BJ (cell line): ENCODE results near the gene KRR1. TPM values are rescaled to one million over a fixed set of nuclear protein-coding genes. Genes with fewer than 3 reads are reported as not detected.
"Not testable (repeated sequence)": the region's sequence is repeated elsewhere in the genome, so short reads cannot be mapped to it uniquely, and the experiment has no call there.

ENCODE experiments used
- CTCF ChIA-PET: fragments of 350-600 bp; formaldehyde crosslinking; extraction: SDS; loops from one replicate; lab custom pipeline; 2021; ENCODE audit warnings: antibody characterized with exemption, inconsistent platforms; lab: Yijun Ruan, JAX
- POLR2A ChIA-PET: fragments of 300-600 bp; sonication (Branson Sonifier 250); formaldehyde crosslinking; extraction: SDS; loops from one replicate; lab custom pipeline; 2021; ENCODE audit warnings: antibody characterized with exemption; lab: Charles Lee
- DNase-seq: peaks from one replicate; pipeline ENCODE4 v3.0.0-alpha.2; 2011; ENCODE audit warnings: low read depth
- H3K27me3 ChIP-seq: 2 replicates; pipeline ENCODE4 v1.6.0; 2011; ENCODE audit warnings: low read length; ENCODE audit not compliant: control insufficient read depth, insufficient read depth
- H3K36me3 ChIP-seq: 2 replicates; pipeline ENCODE4 v1.5.1; 2011; ENCODE audit warnings: low read length; ENCODE audit not compliant: control insufficient read depth, insufficient read depth
- H3K4me3 ChIP-seq: 2 replicates; pipeline ENCODE4 v1.5.1; 2011; ENCODE audit warnings: low read depth, mild to moderate bottlenecking, control low read depth, low read length
- CTCF ChIP-seq: IDR thresholded peaks from 2 replicates; pipeline ENCODE4 v1.5.1; 2011; ENCODE audit warnings: low read depth, mild to moderate bottlenecking, control low read depth, inconsistent platforms, low read length, moderate library complexity; ENCODE audit not compliant: insufficient read depth
- polyA plus RNA-seq: library from polyadenylated mRNA; depleted of rRNA; stranded (reverse); fragments of >200 nt; gene quantifications from 2 replicates; pipeline ENCODE4 v1.2.3, GENCODE V29; 2011

KRR1 gene
- polyA plus RNA-seq, 1 experiment, result 10.4 TPM

- ChIA-PET POLR2A (interaction anchor here (0.6 to 1.5 kb wide), 2 partner anchors 159 to 503 kb away, joined by 3 to 7 read pairs; partner anchors contain the start of gene PHLDA1), CTCF (interaction anchor here (0.9 to 6.3 kb wide), 13 partner anchors 17 to 1059 kb away, joined by 3 to 98 read pairs (median 4); partner anchors contain the start of genes BBS10, KRR1 and PHLDA1)
- Histone ChIP-seq H3K4me3 (no peak overlapping the region), H3K27me3 (no peaks in the 10 kb centered on the region), H3K36me3 (no peaks in the 10 kb centered on the region)
- DNase-seq, result no peak
- no peak for TF ChIP-seq CTCF
Observed at GRCh38 chr12:75528272-75528671, 16.9 kb upstream of the KRR1 start.

GRCh38 chr12:75526655-75527511, 15.5 kb upstream of the KRR1 start:
- no peak for DNase-seq
- ChIA-PET POLR2A (interaction anchor here (1.5 kb wide), 1 partner anchor 505 kb away, joined by 7 read pairs; the partner anchor contains the start of gene PHLDA1), CTCF (interaction anchor here (0.6 to 6.3 kb wide), 24 partner anchors 9 to 1061 kb away, joined by 3 to 98 read pairs (median 3); partner anchors contain the start of genes BBS10, KRR1 and PHLDA1)
- no peaks in the 10 kb centered on the region for H3K27me3 ChIP-seq
- no peak overlapping the region for H3K4me3 ChIP-seq
- peak; percentile 63 for TF ChIP-seq CTCF
- no peaks in the 10 kb centered on the region for H3K36me3 ChIP-seq

DNA sequence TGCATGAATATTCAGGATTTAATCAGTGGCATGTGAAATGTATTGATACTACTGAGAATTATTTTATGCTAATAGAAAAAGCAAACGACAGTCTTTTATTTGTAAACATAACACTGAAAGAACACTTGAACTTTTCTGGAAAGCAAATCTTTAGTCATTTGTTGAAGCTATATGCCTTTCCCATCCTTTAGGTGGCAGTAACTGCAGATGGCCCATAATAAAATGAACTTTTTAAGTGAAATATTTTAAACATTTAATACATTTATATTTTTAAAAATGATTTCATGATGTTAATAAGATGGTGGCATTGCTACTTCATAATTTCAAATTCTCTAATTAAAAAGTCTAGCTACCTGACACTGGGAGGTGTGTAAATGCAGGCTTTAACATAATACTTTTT, 13.9 kb upstream of the KRR1 start:
- ChIA-PET POLR2A (no interaction called here), CTCF (interaction anchor here (0.6 to 6.3 kb wide), 3 partner anchors 410 to 509 kb away, joined by 3 to 98 read pairs (median 3); partner anchors contain the start of gene PHLDA1)
- Histone ChIP-seq H3K4me3 (no peak overlapping the region), H3K36me3 (no peaks in the 10 kb centered on the region), H3K27me3 (no peaks in the 10 kb centered on the region)
- no peak for DNase-seq
- peak; percentile 50 for TF ChIP-seq CTCF

GRCh38 chr12:75522124-75522523, 10.7 kb upstream of the KRR1 start:
- H3K4me3 ChIP-seq, CTCF ChIA-PET, DNase-seq, H3K36me3 ChIP-seq, H3K27me3 ChIP-seq, POLR2A ChIA-PET: not testable (repeated sequence)

DNA sequence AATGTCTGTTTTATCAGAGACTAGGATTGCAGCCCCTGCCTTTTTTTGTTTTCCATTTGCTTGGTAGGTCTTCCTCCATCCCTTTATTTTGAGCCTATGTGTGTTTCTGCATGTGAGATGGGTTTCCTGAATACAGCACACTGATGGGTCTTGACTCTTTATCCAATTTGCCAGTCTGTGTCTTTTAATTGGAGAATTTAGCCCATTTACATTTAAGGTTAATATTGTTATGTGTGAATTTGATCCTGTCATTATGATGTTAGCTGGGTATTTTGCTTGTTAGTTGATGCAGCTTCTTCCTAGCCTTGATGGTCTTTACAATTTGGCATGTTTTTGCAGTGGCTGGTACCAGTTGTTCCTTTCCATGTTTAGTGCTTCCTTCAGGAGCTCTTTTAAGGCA, 9.8 kb upstream of the KRR1 start:
- POLR2A ChIA-PET, CTCF ChIA-PET: not testable (repeated sequence)

GRCh38 chr12:75509621-75510020, 1.8 kb downstream of the KRR1 start:
- Histone ChIP-seq H3K36me3 (peaks cover 2% of the 10 kb centered on the region; the same call in 1 of the 2 replicates), H3K4me3 (no peak overlapping the region), H3K27me3 (no peaks in the 10 kb centered on the region)
- POLR2A ChIA-PET, result no interaction called here
- DNase-seq, result no peak
- TF ChIP-seq CTCF, result no peak
- CTCF ChIA-PET, result no interaction called here

More for the DNA sequence above, 9.8 kb upstream of the KRR1 start:
- not testable (repeated sequence) for H3K27me3 ChIP-seq, H3K4me3 ChIP-seq, DNase-seq, H3K36me3 ChIP-seq
